H1 (cell line): Measurements from ENCODE around the gene CNTF. TPM values are rescaled to one million over a fixed set of nuclear protein-coding genes. Genes with fewer than 3 reads are reported as not detected.

Source experiments
- CHD1 ChIP-seq: IDR thresholded peaks from 2 replicates; pipeline ENCODE4 v1.6.1; 2012; ENCODE audit warnings: low read depth, low read length, improper control_type of control experiment
- EZH2 ChIP-seq: fragments of 200-600 bp; sonication (generic); IDR thresholded peaks from 2 replicates; pipeline ENCODE4 v1.7.1; 2012; ENCODE audit warnings: low read depth, mild to moderate bottlenecking, moderate library complexity, low read length, inconsistent platforms; ENCODE audit not compliant: severe bottlenecking
- FOSL1 ChIP-seq: IDR thresholded peaks from 2 replicates; pipeline ENCODE4 v1.6.1; 2011; ENCODE audit warnings: mild to moderate bottlenecking, low read depth, low read length, moderate library complexity; ENCODE audit not compliant: insufficient read depth
- HDAC6 ChIP-seq: IDR thresholded peaks from one replicate; pipeline ENCODE4 v1.7.1; 2012; ENCODE audit warnings: low read depth, mild to moderate bottlenecking, inconsistent platforms, low read length, moderate library complexity
- KDM4A ChIP-seq: IDR thresholded peaks from one replicate; pipeline ENCODE4 v1.7.1; 2012; ENCODE audit warnings: low read depth, mild to moderate bottlenecking, moderate library complexity, low read length, inconsistent platforms; ENCODE audit not compliant: severe bottlenecking
- MAFK ChIP-seq: IDR thresholded peaks from 2 replicates; pipeline ENCODE4 v1.6.1; 2012; ENCODE audit warnings: low read depth, mild to moderate bottlenecking, improper control_type of control experiment, low read length
- POLR2AphosphoS5 ChIP-seq: IDR thresholded peaks from 2 replicates; pipeline ENCODE4 v1.6.1; 2011; ENCODE audit warnings: low read depth, low read length
- RBBP5 ChIP-seq: IDR thresholded peaks from 2 replicates; pipeline ENCODE4 v1.7.1; 2012; ENCODE audit warnings: low read depth, mild to moderate bottlenecking, inconsistent platforms, low read length, moderate library complexity, borderline replicate concordance
- RFX5 ChIP-seq: IDR thresholded peaks from 2 replicates; pipeline ENCODE4 v1.6.1; 2011; ENCODE audit warnings: low read depth, low read length, improper control_type of control experiment, borderline replicate concordance
- SIN3A ChIP-seq, 2 experiments: IDR thresholded peaks in 1 of 2; conservative IDR thresholded peaks in 1 of 2; 2 replicates each; pipeline ENCODE4 v1.6.1; 2011 to 2012; ENCODE audit warnings: low read length in 2 of 2, improper control_type of control experiment in 1 of 2, low read depth in 1 of 2, mild to moderate bottlenecking in 1 of 2
- TBP ChIP-seq: IDR thresholded peaks from 2 replicates; pipeline ENCODE4 v1.6.1; 2011; ENCODE audit warnings: low read depth, low read length, improper control_type of control experiment
- YY1 ChIP-seq: IDR thresholded peaks from 2 replicates; pipeline ENCODE4 v1.6.1; 2011; ENCODE audit warnings: low read depth, mild to moderate bottlenecking, low read length
- polyA plus RNA-seq, 7 experiments: library from polyadenylated mRNA; depleted of rRNA in 3 of 7; stranded (reverse) in 5 of 7; unstranded in 2 of 7; fragments of >200 nt in 5 of 7; fragments of 200-250 nt in 2 of 7; gene quantifications; 1 replicate in 5 of 7; 2 replicates in 1 of 7; 4 replicates in 1 of 7; pipeline versions ENCODE4 v1.2.1 to v1.2.3, GENCODE V29; 2011 to 2013; ENCODE audit warnings: missing spikeins in 2 of 7, mixed read lengths in 2 of 7
- total RNA-seq: library from RNA; stranded (reverse); fragmentation: NEBNext Ultra II Directional; extraction: Animal tissue kit (Norgen Biotek cat#: 25700); gene quantifications from 2 replicates; pipeline ENCODE4 v1.2.1, GENCODE V29; 2021

CNTF gene
- total and polyA plus RNA-seq, 2 of the 8 experiments (the other 6 are each of a cell fraction or from before 2014, with no cell fraction given) = 0.41 to 1.5 TPM

DNA sequence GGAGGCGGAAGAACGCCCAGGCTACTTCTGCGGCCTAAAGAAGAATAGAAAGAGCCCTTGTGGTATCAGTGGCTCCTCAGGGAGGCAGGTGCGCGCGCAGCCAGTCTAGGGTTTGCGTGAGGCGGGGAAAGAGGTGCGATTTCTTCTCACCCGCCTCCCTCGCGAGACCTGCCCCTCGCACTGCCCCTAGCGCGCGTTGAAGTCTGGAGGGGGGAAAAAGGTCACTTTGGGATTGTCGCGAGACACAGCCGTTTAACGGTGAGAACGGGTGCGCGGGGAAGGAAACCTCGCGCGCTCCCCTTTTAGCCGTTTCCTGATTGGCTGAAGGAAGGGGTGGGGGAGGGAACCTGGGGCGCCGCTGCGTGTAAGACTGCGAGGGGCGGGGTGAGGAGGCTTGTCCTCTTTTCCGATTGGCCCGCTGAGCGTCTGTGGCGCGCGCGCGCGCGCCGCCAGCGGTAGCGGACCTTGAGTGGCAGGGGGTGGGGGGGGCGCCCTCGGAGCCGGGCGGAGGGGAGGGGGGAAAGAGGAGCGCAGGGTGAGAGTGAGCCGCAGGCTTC is 43.8 kb upstream of the CNTF start, which contains the start of gene ZFP91 (continued):
- TF ChIP-seq RFX5 (no peak), KDM4A (no peak), RBBP5 (no peak; the same call in 1 of the 2 replicates), CHD1 (no peak; the same call in 1 of the 2 replicates), FOSL1 (no peak), EZH2 (no peak), YY1 (no peak), POLR2AphosphoS5 (peak; percentile 85), HDAC6 (no peak), SIN3A (conservative IDR thresholded peaks at IDR 0.05 in 1 of 2, IDR thresholded peaks at IDR 0.05 in 1 of 2; ENCODE audit: low read depth in 1 of 2, low read length in 2 of 2) (no peak), TBP (peak; percentile 70), MAFK (no peak)
